ENCODE measurements around the gene CLPX. TPM values are rescaled to one million over a fixed set of nuclear protein-coding genes. Genes with fewer than 3 reads are reported as not detected.
"Not testable (repeated sequence)": the region's sequence is repeated elsewhere in the genome, so short reads cannot be mapped to it uniquely, and the experiment has no call there.

Gene CLPX
- total RNA-seq (ENCODE audit: insufficient read depth, low replicate concordance) = 48.4 TPM

- peak; percentile 96 for DNase-seq (ENCODE audit: low spot score)
Observed at GRCh38 chr15:65184868-65185717, at the start of gene CLPX. CLPX (minus strand) TSS chr15:65185342; CDS start chr15:65185153, 189 bp downstream.

- no peak for DNase-seq (ENCODE audit: low spot score)
Observed at GRCh38 chr15:65233696-65234095, 48.6 kb upstream of the CLPX start.

- DNase-seq (ENCODE audit: low spot score) = no peak
Observed at GRCh38 chr15:65232520-65232919, 47.4 kb upstream of the CLPX start.

- no peak for DNase-seq (ENCODE audit: low spot score)
Observed at GRCh38 chr15:65231306-65231705, 46.2 kb upstream of the CLPX start.

- DNase-seq (ENCODE audit: low spot score) = not testable (repeated sequence)
Observed at GRCh38 chr15:65226901-65227300, 41.8 kb upstream of the CLPX start.

- no peak for DNase-seq (ENCODE audit: low spot score)
Observed at GRCh38 chr15:65226221-65226620, 41.1 kb upstream of the CLPX start.

- no peak for DNase-seq (ENCODE audit: low spot score)
Observed at GRCh38 chr15:65223996-65224395, 38.9 kb upstream of the CLPX start.

- DNase-seq (ENCODE audit: low spot score) = no peak
Observed at GRCh38 chr15:65222891-65223290, 37.7 kb upstream of the CLPX start.

- DNase-seq (ENCODE audit: low spot score) = no peak
Observed at GRCh38 chr15:65221697-65222096, 36.6 kb upstream of the CLPX start.

GRCh38 chr15:65219137-65219536 lies 34.0 kb upstream of the CLPX start:
- no peak for DNase-seq (ENCODE audit: low spot score)

GRCh38 chr15:65217526-65218482 lies 32.7 kb upstream of the CLPX start:
- DNase-seq (ENCODE audit: low spot score) = no peak

GRCh38 chr15:65215496-65215895 lies 30.4 kb upstream of the CLPX start:
- DNase-seq (ENCODE audit: low spot score) = no peak

- no peak for DNase-seq (ENCODE audit: low spot score)
Observed at GRCh38 chr15:65214010-65214409, 28.9 kb upstream of the CLPX start.

- DNase-seq (ENCODE audit: low spot score) = no peak
Observed at GRCh38 chr15:65213241-65213640, 28.1 kb upstream of the CLPX start.

GRCh38 chr15:65212097-65212496 lies 27.0 kb upstream of the CLPX start:
- DNase-seq (ENCODE audit: low spot score) = no peak

- DNase-seq (ENCODE audit: low spot score) = peak; percentile 89
Observed at GRCh38 chr15:65211482-65211982, 26.4 kb upstream of the CLPX start.

- DNase-seq (ENCODE audit: low spot score) = no peak
Observed at GRCh38 chr15:65210770-65211481, 25.8 kb upstream of the CLPX start, which contains the start of gene CILP. CILP (minus strand) TSS chr15:65211473; CDS start chr15:65209755, 1,718 bp downstream.

- peak; percentile 51 for DNase-seq (ENCODE audit: low spot score)
Observed at GRCh38 chr15:65209701-65210643, 24.8 kb upstream of the CLPX start.

GRCh38 chr15:65208647-65209046 lies 23.5 kb upstream of the CLPX start:
- DNase-seq (ENCODE audit: low spot score) = no peak

GRCh38 chr15:65207280-65207840 lies 22.2 kb upstream of the CLPX start:
- DNase-seq (ENCODE audit: low spot score) = no peak

All from umbilical cord (tissue), 2 donors.